HepG2 (cell line): Measurements from ENCODE around the gene MALT1.

Source experiments
- ARNTL ChIP-seq: sonication (generic); formaldehyde crosslinking; IDR thresholded peaks from 2 replicates; pipeline ENCODE4 v1.4.0; 2020; ENCODE audit warnings: mild to moderate bottlenecking, missing genetic modification reagents
- BRCA1 ChIP-seq: sonication (generic); formaldehyde crosslinking; IDR thresholded peaks from 2 replicates; pipeline ENCODE4 v1.4.0; 2020; ENCODE audit warnings: missing genetic modification reagents
- CCAR2 ChIP-seq: fragments of 200-400 bp; formaldehyde crosslinking; optimal IDR thresholded peaks from 2 replicates; pipeline ENCODE3; 2018; ENCODE audit warnings: low read depth, mild to moderate bottlenecking, low read length, moderate library complexity
- CTCF ChIP-seq: sonication (generic); formaldehyde crosslinking; IDR thresholded peaks from 2 replicates; pipeline ENCODE4 v1.5.0; 2020; ENCODE audit warnings: mild to moderate bottlenecking, missing genetic modification reagents, moderate library complexity
- E2F1 ChIP-seq: sonication (generic); formaldehyde crosslinking; IDR thresholded peaks from 2 replicates; pipeline ENCODE4 v1.5.0; 2020; ENCODE audit warnings: missing genetic modification reagents
- EZH2 ChIP-seq: conservative IDR thresholded peaks from 2 replicates; pipeline ENCODE4 v1.6.1; 2012; ENCODE audit warnings: mild to moderate bottlenecking, low read depth, low read length, moderate library complexity
- HNF4A ChIP-seq: sonication (generic); formaldehyde crosslinking; IDR thresholded peaks from 2 replicates; pipeline ENCODE4 v1.4.0; 2020; ENCODE audit warnings: missing genetic modification reagents
- RAD51 ChIP-seq: fragments of 450-650 bp; IDR thresholded peaks from 2 replicates; pipeline ENCODE4 v1.6.1; 2016; ENCODE audit warnings: borderline replicate concordance
- ZNF772 ChIP-seq: sonication (generic); formaldehyde crosslinking; IDR thresholded peaks from 2 replicates; pipeline ENCODE4 v1.5.0; 2020; ENCODE audit warnings: mild to moderate bottlenecking, missing genetic modification reagents

- TF ChIP-seq BRCA1 (CRISPR knock-in tag) (no peak), CTCF (CRISPR knock-in tag) (no peak), E2F1 (CRISPR knock-in tag) (no peak), HNF4A (no peak), CCAR2 (no peak), RAD51 (no peak), ZNF772 (no peak), EZH2 (no peak), ARNTL (CRISPR knock-in tag) (no peak)
Observed at GRCh38 chr18:58639751-58640427, 31.4 kb upstream of the MALT1 start.
